Measurements from ENCODE around the gene GRIN2C.

DNA sequence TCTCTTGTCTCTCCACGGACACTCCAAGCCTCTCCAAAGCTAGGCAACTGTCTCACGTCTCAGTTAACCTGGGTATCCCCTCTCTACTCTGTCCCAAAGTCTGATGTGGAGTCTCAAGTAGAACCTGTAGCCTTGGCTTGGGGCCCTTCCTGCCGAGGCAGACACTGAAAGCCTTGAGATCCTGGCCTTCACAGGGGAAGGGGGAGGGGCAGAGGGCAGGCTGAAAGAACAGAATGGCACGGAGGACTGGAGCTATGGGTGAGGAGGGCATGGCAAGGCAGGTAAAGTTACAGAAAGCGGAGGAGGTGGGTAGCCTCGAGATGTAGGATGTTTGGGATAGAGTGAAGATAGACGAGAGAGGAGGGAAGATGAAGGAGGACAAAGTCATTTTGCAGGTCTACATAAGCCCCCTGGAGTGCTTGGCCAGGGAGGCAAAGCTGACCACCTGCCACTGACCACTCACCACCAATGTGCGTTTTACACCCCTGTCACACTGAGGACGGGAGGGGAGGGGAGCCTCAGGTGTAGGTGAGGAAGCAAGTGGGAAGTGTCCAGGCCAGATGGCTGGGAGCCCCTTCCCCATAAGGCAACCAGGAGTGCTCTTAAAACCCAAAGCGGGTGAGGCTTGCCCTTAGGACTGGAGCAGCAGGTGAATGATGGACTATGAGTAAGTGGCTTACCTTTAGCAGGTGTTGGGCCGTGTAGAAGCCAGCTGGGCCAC is 11.8 kb upstream of the GRIN2C start:
- TF ChIP-seq, protein P1, sequence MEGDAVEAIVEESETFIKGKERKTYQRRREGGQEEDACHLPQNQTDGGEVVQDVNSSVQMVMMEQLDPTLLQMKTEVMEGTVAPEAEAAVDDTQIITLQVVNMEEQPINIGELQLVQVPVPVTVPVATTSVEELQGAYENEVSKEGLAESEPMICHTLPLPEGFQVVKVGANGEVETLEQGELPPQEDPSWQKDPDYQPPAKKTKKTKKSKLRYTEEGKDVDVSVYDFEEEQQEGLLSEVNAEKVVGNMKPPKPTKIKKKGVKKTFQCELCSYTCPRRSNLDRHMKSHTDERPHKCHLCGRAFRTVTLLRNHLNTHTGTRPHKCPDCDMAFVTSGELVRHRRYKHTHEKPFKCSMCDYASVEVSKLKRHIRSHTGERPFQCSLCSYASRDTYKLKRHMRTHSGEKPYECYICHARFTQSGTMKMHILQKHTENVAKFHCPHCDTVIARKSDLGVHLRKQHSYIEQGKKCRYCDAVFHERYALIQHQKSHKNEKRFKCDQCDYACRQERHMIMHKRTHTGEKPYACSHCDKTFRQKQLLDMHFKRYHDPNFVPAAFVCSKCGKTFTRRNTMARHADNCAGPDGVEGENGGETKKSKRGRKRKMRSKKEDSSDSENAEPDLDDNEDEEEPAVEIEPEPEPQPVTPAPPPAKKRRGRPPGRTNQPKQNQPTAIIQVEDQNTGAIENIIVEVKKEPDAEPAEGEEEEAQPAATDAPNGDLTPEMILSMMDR (IDR thresholded peaks at IDR 0.05), result no peak
- TF ChIP-seq ZFX (IDR thresholded peaks at IDR 0.05; ENCODE audit: borderline replicate concordance), result no peak

Data from 22Rv1 (cell line).